Activated CD4-positive, alpha-beta T cell treated with anti-CD3 and anti-CD28 coated beads, Interleukin-2, Interleukin-4, amounts not matched to agents 100 ng/mL and 50 ng/mL, durations not matched to agents 16 hours and 8 hours (primary cell): ENCODE measurements around the gene KREMEN1.

Experiments
- DNase-seq: peaks from one replicate; pipeline ENCODE4 v3.0.0-alpha.2; 2020; ENCODE audit warnings: low spot score

KREMEN1 gene

GRCh38 chr22:29207562-29208501 is 135.0 kb downstream of the KREMEN1 start:
- DNase-seq, result no peak

GRCh38 chr22:29208502-29208862 is 135.6 kb downstream of the KREMEN1 start:
- DNase-seq, result no peak

GRCh38 chr22:29208879-29209623 is 136.2 kb downstream of the KREMEN1 start:
- DNase-seq, result no peak

GRCh38 chr22:29209624-29209929 is 136.7 kb downstream of the KREMEN1 start:
- no peak for DNase-seq

GRCh38 chr22:29211066-29211465 is 138.2 kb downstream of the KREMEN1 start:
- no peak for DNase-seq

GRCh38 chr22:29211466-29211865 is 138.6 kb downstream of the KREMEN1 start:
- no peak for DNase-seq

GRCh38 chr22:29212743-29213142 is 139.9 kb downstream of the KREMEN1 start:
- no peak for DNase-seq

- no peak for DNase-seq
Observed at GRCh38 chr22:29213493-29213892, 140.7 kb downstream of the KREMEN1 start.

- DNase-seq, result no peak
Observed at GRCh38 chr22:29214232-29214631, 141.4 kb downstream of the KREMEN1 start.

- no peak for DNase-seq
Observed at GRCh38 chr22:29215012-29215860, 142.4 kb downstream of the KREMEN1 start.

- DNase-seq, result no peak
Observed at GRCh38 chr22:29216011-29216872, 143.4 kb downstream of the KREMEN1 start.

GRCh38 chr22:29216873-29217666 is 144.2 kb downstream of the KREMEN1 start:
- no peak for DNase-seq
